Stimulated activated CD8-positive, alpha-beta memory T cell treated with anti-CD3 and anti-CD28 coated beads, Interleukin-4, amount 100 ng/mL, for 24 hours (primary cell): ENCODE data around the gene CCIN.
"Not testable (repeated sequence)": the region's sequence is repeated elsewhere in the genome, so short reads cannot be mapped to it uniquely, and the experiment has no call there.

ENCODE experiments used
- DNase-seq: peaks from one replicate; pipeline ENCODE4 v3.0.0-alpha.2; 2020; ENCODE audit warnings: low read depth

Gene CCIN

GRCh38 chr9:36141288-36141687 lies 27.9 kb upstream of the CCIN start:
- no peak for DNase-seq

- no peak for DNase-seq
These were observed 27.4 kb upstream of the CCIN start for GRCh38 chr9:36141761-36142160.

GRCh38 chr9:36142510-36143244 lies 26.5 kb upstream of the CCIN start:
- DNase-seq = no peak

- no peak for DNase-seq
These were observed 25.9 kb upstream of the CCIN start for GRCh38 chr9:36143245-36143641.

- no peak for DNase-seq
These were observed 24.6 kb upstream of the CCIN start for GRCh38 chr9:36144309-36145232.

- DNase-seq = no peak
These were observed 23.2 kb upstream of the CCIN start for GRCh38 chr9:36145970-36146369.

GRCh38 chr9:36146651-36147050 lies 22.5 kb upstream of the CCIN start:
- no peak for DNase-seq

- DNase-seq = no peak
These were observed 21.6 kb upstream of the CCIN start for GRCh38 chr9:36147441-36148175.

GRCh38 chr9:36148311-36149051 lies 20.7 kb upstream of the CCIN start:
- DNase-seq = peak; percentile 67

GRCh38 chr9:36149197-36149596 lies 20.0 kb upstream of the CCIN start:
- DNase-seq = no peak

GRCh38 chr9:36150574-36151315 lies 18.4 kb upstream of the CCIN start:
- no peak for DNase-seq

GRCh38 chr9:36151316-36152210 lies 17.6 kb upstream of the CCIN start:
- peak; percentile 83 for DNase-seq

- DNase-seq = no peak
These were observed 16.3 kb upstream of the CCIN start for GRCh38 chr9:36152741-36153438.

- no peak for DNase-seq
These were observed 15.4 kb upstream of the CCIN start for GRCh38 chr9:36153746-36154145.

- no peak for DNase-seq
These were observed 14.7 kb upstream of the CCIN start for GRCh38 chr9:36154331-36154952.

- DNase-seq = no peak
These were observed 13.1 kb upstream of the CCIN start for GRCh38 chr9:36156116-36156515.

- no peak for DNase-seq
These were observed 11.1 kb upstream of the CCIN start for GRCh38 chr9:36158122-36158521.

- DNase-seq = no peak
These were observed 10.3 kb upstream of the CCIN start for GRCh38 chr9:36158917-36159316.

- not testable (repeated sequence) for DNase-seq
These were observed 9.7 kb upstream of the CCIN start for GRCh38 chr9:36159509-36159908.
